ENCODE data around the gene PPP4R4.
"Not testable (repeated sequence)": the region's sequence is repeated elsewhere in the genome, so short reads cannot be mapped to it uniquely, and the experiment has no call there.

Gene PPP4R4

DNA sequence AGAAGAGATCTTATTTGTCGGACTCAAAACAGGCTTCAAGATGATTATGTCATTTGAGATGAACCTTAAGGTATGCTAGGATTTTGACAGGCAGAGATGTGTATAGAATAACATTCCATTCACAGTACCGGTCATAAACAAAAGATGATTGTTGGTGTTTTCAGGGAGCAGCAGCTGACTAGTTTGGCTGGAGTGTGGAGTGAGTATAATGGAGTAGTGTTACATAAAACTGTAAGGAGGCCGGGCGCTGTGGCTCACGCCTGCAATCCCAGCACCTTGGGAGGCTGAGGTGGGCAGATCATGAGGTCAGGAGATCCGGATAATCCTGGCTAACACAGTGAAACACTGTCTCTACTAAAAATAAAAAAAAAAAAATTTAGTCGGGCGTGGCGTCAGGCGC is 95.0 kb downstream of the PPP4R4 start:
- Histone ChIP-seq H3K4me3 (no peak overlapping the region), H3K27ac (no peak overlapping the region)
- DNase-seq (ENCODE audit: low spot score): no peak
- no peak for TF ChIP-seq CTCF (IDR thresholded peaks at IDR 0.05)

DNA sequence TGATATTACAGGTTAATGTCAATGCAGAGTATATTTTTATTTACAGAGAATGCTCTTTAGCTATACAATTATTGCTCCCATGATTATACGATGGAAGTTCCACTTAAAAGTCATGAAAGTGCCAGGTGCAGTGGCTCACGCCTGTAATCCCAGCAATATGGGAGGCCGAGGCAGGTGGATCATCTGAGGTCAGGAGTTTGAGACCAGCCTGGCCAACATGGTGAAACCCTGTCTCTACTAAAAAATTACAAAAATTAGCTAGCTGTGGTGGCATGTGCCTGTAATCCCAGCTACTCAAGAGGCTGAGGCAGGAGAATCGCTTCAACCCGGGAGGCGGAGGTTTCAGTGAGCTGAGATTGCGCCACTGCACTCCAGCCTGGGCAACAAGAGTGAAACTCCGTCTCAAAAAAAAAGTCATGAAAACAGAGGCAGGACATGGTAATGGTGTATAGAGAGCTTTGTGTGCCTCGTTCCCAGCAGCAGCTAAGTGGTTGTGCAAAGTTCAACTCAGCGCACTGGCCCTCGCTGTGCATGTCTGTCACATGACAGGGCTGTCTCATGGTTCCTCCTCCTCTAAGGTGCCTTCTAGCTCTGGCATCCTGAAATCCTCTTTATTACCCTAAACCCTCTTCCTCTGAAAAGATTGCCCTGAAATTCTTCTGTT is 102.9 kb downstream of the PPP4R4 start:
- H3K4me3 ChIP-seq; H3K27ac ChIP-seq; DNase-seq (ENCODE audit: low spot score): not testable (repeated sequence)

DNA sequence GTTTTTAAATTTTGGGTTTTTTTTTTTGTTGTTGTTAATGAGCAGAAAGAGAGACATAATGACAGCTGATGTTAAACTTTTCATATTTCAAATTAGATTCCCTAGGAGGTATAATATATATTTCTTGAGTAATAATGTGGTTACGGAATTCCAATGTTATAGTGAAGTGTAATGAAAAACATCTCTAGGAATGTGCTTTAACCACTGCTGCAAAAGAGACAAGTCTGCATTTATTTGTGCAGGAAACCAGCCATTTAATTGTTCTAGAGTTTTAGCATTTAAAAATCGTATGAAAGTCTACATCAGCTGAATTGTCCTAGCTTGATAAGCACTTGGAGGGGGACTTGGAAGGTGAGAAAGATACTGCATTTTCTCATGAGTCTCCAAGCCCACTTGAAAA is 104.6 kb downstream of the PPP4R4 start:
- H3K27ac ChIP-seq: no peak overlapping the region
- no peak overlapping the region for H3K4me3 ChIP-seq
- TF ChIP-seq CTCF (IDR thresholded peaks at IDR 0.05): no peak
- no peak for DNase-seq (ENCODE audit: low spot score)

DNA sequence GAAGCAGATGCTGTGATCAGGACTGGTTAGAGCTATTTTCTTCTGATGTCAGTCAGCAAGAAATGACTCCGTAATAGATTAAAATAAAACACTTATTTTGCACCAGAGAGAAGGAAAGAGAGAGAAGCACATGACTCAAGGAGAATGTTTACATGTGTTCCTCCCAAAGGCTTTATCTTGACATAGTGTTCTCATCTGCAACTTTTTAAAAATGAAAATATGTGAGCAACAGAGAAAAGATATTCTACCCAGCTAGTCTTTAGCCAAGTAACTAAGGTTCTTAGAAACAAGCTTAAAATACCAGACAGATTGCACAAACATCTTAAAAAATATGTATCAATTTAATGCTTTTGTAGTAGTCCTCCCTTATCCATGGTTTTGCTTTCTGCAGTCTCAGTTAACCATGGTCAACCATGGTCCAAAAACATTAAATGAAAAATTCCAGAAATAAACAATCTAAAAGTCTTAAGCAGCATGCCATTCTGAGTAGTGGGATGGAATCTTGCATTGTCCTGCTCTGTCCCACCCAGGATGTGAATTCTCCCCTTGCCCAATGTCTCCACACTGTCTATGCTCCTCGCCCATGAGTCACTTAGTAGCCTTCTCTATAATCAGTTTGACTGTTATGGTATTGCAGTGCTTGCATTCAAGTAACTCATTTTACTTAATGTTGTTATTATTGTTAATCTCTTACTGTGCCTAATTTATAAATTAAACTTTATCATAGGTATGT is 109.0 kb downstream of the PPP4R4 start:
- no peak overlapping the region for H3K4me3 ChIP-seq
- TF ChIP-seq CTCF (IDR thresholded peaks at IDR 0.05): no peak
- no peak overlapping the region for H3K27ac ChIP-seq

DNA sequence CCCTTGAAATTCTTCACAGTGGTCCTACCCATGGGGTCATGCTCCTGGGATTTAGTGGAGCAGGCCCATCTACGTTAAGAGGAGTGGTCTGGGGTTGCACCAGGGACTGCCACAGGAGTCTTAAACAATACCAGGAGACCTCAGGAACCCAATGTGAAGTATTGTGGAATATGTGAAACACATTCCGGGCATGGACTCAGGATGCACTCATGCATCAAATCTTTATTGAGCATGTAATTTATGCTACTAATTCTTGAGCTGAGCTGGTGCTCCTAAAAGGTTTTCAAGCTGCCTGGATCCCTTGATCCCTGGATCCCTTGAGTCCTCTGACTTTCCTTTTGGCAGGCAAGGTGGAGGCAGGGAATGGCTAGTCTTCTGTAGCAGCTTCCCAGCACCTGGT is 110.1 kb downstream of the PPP4R4 start:
- no peak overlapping the region for H3K27ac ChIP-seq
- DNase-seq (ENCODE audit: low spot score): no peak
- no peak for TF ChIP-seq CTCF (IDR thresholded peaks at IDR 0.05)
- no peak overlapping the region for H3K4me3 ChIP-seq

More for the DNA sequence above, 109.0 kb downstream of the PPP4R4 start:
- no peak for DNase-seq (ENCODE audit: low spot score)

GRCh38 chr14:94285158-94285557 is 111.0 kb downstream of the PPP4R4 start:
- Histone ChIP-seq H3K4me3 (no peak overlapping the region), H3K27ac (no peak overlapping the region)
- no peak for TF ChIP-seq CTCF (IDR thresholded peaks at IDR 0.05)
- DNase-seq (ENCODE audit: low spot score): no peak

DNA sequence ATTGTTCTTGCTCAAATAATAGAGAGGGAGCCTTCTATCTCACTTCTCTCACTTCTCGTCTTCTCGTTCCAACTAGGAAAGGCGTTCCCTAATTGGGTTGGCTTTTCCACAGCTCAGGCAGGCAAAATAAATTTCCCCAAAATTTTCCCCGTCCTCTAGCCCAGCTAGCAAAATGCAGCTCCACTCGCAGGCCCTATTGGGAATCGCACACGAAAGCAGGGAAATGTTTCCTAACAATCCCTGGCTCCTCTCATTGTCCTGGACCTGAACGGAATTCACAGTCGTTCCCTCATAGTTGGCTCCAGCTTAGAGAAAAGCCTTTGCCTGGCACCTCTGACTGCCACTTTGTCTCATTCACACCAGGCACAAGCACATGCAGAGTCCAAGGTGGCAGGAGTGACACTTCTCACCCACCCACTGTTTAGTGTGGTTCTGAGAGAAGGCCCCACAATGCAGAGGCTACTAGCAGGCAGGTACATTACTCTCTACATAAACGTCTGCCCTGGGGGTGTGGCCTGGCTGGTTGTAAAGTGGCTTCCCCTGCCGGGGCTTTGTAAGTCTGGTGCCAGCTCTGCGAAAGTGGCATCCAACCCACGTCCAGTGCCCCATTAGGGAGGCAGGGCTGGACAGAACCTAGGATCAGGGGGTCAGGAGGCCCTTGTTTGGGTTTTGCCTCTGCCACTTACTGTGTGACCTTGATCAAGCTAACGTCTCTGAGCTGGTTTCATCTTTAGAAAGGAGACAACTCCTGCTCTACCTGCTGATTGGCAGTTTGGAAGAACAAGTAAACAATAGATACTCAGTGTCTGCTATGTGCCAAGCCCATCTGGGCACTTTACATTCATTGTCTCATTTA is 114.7 kb downstream of the PPP4R4 start:
- TF ChIP-seq CTCF (IDR thresholded peaks at IDR 0.05): no peak
- Histone ChIP-seq H3K4me3 (no peak overlapping the region), H3K27ac (no peak overlapping the region)
- DNase-seq (ENCODE audit: low spot score): no peak

Data from coronary artery (tissue), 2 donors.